ENCODE results near the gene FMN2. TPM values are rescaled to one million over a fixed set of nuclear protein-coding genes. Genes with fewer than 3 reads are reported as not detected.

The FMN2 gene
- total RNA-seq, 1 experiment from 2014 or later, result not detected

DNA sequence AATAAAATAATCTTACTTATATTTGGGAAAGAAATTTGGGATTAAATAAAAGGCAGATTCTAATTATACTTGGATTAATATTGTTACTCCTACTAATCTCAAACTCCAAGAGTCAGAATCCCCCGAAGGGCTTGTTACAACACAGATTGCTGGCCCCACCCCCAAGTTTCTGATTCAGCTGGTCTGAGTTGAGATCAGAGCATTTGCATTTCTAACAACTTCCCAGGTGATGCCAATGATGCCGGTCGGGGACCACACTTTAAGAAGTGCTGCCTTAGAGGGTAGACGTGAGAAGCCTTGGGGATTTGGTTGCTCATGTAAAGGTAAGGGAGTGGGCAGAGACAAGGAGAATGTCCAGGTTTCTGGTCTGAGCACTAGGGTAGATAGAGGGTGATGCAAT is 47.2 kb downstream of the FMN2 start:
- BruUV-seq (replicated peaks), result no TSS peak
- no peak overlapping the region for H3K4me2 ChIP-seq
- no peak for DNase-seq
- peaks cover 16% of the 10 kb centered on the region for H3K27me3 ChIP-seq (ENCODE audit: insufficient read depth, low read depth)
- H3K27ac ChIP-seq, result no peak overlapping the region
- no peaks in the 10 kb centered on the region for H3K79me2 ChIP-seq (ENCODE audit: low read depth)
- no peaks in the 10 kb centered on the region for H3K9me3 ChIP-seq (ENCODE audit: insufficient read depth, low read depth)
- no peaks in the 10 kb centered on the region for H3K36me3 ChIP-seq (ENCODE audit: low read depth)
- ChIA-PET CTCF (no interaction called here), POLR2A (ENCODE audit: unreplicated experiment) (no interaction called here)
- TF ChIP-seq EZH2 (IDR thresholded peaks at IDR 0.05; ENCODE audit: low read depth), result no peak
- TF ChIP-seq, protein P1, sequence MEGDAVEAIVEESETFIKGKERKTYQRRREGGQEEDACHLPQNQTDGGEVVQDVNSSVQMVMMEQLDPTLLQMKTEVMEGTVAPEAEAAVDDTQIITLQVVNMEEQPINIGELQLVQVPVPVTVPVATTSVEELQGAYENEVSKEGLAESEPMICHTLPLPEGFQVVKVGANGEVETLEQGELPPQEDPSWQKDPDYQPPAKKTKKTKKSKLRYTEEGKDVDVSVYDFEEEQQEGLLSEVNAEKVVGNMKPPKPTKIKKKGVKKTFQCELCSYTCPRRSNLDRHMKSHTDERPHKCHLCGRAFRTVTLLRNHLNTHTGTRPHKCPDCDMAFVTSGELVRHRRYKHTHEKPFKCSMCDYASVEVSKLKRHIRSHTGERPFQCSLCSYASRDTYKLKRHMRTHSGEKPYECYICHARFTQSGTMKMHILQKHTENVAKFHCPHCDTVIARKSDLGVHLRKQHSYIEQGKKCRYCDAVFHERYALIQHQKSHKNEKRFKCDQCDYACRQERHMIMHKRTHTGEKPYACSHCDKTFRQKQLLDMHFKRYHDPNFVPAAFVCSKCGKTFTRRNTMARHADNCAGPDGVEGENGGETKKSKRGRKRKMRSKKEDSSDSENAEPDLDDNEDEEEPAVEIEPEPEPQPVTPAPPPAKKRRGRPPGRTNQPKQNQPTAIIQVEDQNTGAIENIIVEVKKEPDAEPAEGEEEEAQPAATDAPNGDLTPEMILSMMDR (conservative IDR thresholded peaks at IDR 0.05), result no peak
- no peaks in the 10 kb centered on the region for H3F3A ChIP-seq (ENCODE audit: insufficient read depth, low read depth)
- no peaks in the 10 kb centered on the region for H4K20me1 ChIP-seq (ENCODE audit: insufficient read depth)
- H3K4me3 ChIP-seq, result no peak overlapping the region
- H3K9me2 ChIP-seq (ENCODE audit: insufficient read depth), result no peaks in the 10 kb centered on the region
- H3K4me1 ChIP-seq (replicated peaks; ENCODE audit: insufficient read depth), result no peaks in the 10 kb centered on the region
- no peak overlapping the region for H2AFZ ChIP-seq
- intact Hi-C loops (cut with micrococcal nuclease; ENCODE audit: unreplicated experiment), result no loop called here

- POLR2A ChIA-PET (ENCODE audit: unreplicated experiment), result no interaction called here
- Histone ChIP-seq H3K4me1 (replicated peaks; ENCODE audit: insufficient read depth) (no peaks in the 10 kb centered on the region), H3K9me2 (ENCODE audit: insufficient read depth) (no peaks in the 10 kb centered on the region)
Measured at GRCh38 chr1:240139511-240139910, 47.8 kb downstream of the FMN2 start.

DNA sequence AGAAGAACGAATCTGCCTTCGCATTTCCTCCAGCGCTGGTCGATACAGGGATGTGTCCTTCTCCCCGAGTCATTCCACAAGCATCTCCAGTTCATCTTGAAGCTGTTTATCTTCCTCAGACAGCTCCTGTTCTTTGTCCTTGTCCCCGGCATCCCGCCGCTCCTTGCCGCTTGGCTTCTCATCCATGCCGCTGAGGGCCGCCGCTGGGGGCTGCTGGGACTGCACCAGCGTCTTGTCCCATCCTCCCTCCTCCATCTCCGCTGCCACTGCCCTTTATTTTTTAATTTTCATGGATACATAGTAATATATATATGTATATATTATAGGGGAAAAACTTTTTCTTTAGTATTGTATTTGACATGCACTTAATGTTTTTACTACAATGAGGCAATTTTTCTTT is 53.4 kb downstream of the FMN2 start:
- Histone ChIP-seq H3K4me1 (replicated peaks; ENCODE audit: insufficient read depth) (no peaks in the 10 kb centered on the region), H3K9me2 (ENCODE audit: insufficient read depth) (no peaks in the 10 kb centered on the region), H3K4me2 (no peak overlapping the region), H3K36me3 (ENCODE audit: low read depth) (no peaks in the 10 kb centered on the region), H3K9me3 (ENCODE audit: insufficient read depth, low read depth) (no peaks in the 10 kb centered on the region), H4K20me1 (ENCODE audit: insufficient read depth) (no peaks in the 10 kb centered on the region), H3K4me3 (no peak overlapping the region), H3F3A (ENCODE audit: insufficient read depth, low read depth) (no peaks in the 10 kb centered on the region), H3K79me2 (ENCODE audit: low read depth) (no peaks in the 10 kb centered on the region), H2AFZ (no peak overlapping the region), H3K27me3 (ENCODE audit: insufficient read depth, low read depth) (no peaks in the 10 kb centered on the region; the same call in 1 of the 2 replicates), H3K27ac (no peak overlapping the region)
- intact Hi-C loops (cut with micrococcal nuclease; ENCODE audit: unreplicated experiment), result no loop called here
- POLR2A ChIA-PET (ENCODE audit: unreplicated experiment), result no interaction called here
- TF ChIP-seq EZH2 (IDR thresholded peaks at IDR 0.05; ENCODE audit: low read depth), result no peak
- TF ChIP-seq, protein P1 (conservative IDR thresholded peaks at IDR 0.05), result no peak
- no TSS peak for BruUV-seq (replicated peaks)
- no peak for DNase-seq
- CTCF ChIA-PET, result no interaction called here

More at GRCh38 chr1:240139511-240139910, 47.8 kb downstream of the FMN2 start:
- CTCF ChIA-PET, result no interaction called here
- Histone ChIP-seq H2AFZ (no peak overlapping the region), H4K20me1 (ENCODE audit: insufficient read depth) (no peaks in the 10 kb centered on the region), H3K4me3 (no peak overlapping the region), H3K27me3 (ENCODE audit: insufficient read depth, low read depth) (peaks cover 16% of the 10 kb centered on the region), H3K36me3 (ENCODE audit: low read depth) (no peaks in the 10 kb centered on the region), H3F3A (ENCODE audit: insufficient read depth, low read depth) (no peaks in the 10 kb centered on the region), H3K27ac (no peak overlapping the region), H3K4me2 (no peak overlapping the region), H3K9me3 (ENCODE audit: insufficient read depth, low read depth) (no peaks in the 10 kb centered on the region), H3K79me2 (ENCODE audit: low read depth) (no peaks in the 10 kb centered on the region)
- TF ChIP-seq, protein P1 (conservative IDR thresholded peaks at IDR 0.05), result no peak
- no peak for TF ChIP-seq EZH2 (IDR thresholded peaks at IDR 0.05; ENCODE audit: low read depth)
- BruUV-seq (replicated peaks), result no TSS peak
- no peak for DNase-seq
- intact Hi-C loops (cut with micrococcal nuclease; ENCODE audit: unreplicated experiment), result no loop called here
